Liver (tissue), 3 donors: ENCODE results near the gene OSBP2.

ENCODE experiments used
- EGR1 ChIP-seq, 2 donors: IDR thresholded peaks; 2 replicates each; pipeline ENCODE4 v1.6.1; 2016 to 2018; ENCODE audit warnings: antibody characterized with exemption in 2 of 2, low read depth in 2 of 2
- HNF4G ChIP-seq: IDR thresholded peaks from 2 replicates; pipeline ENCODE4 v1.6.1; 2016; ENCODE audit warnings: antibody characterized with exemption
- JUND ChIP-seq, 2 donors: IDR thresholded peaks; 2 replicates each; pipeline ENCODE4 v1.6.1; 2016; ENCODE audit warnings: antibody characterized with exemption in 2 of 2
- MAX ChIP-seq: IDR thresholded peaks from 2 replicates; pipeline ENCODE4 v1.6.1; 2016; ENCODE audit warnings: antibody characterized with exemption
- RAD21 ChIP-seq, 2 donors: IDR thresholded peaks; 2 replicates each; pipeline ENCODE4 v1.6.1; 2016; ENCODE audit warnings: antibody characterized with exemption in 2 of 2, mild to moderate bottlenecking in 2 of 2
- REST ChIP-seq: IDR thresholded peaks from 2 replicates; pipeline ENCODE4 v1.6.1; 2016; ENCODE audit warnings: antibody characterized with exemption, mild to moderate bottlenecking
- SP1 ChIP-seq: IDR thresholded peaks from 2 replicates; pipeline ENCODE4 v1.6.1; 2018; ENCODE audit warnings: antibody characterized with exemption, mild to moderate bottlenecking
- TAF1 ChIP-seq: conservative IDR thresholded peaks from 2 replicates; pipeline ENCODE4 v1.6.1; 2016; ENCODE audit warnings: antibody characterized with exemption, mild to moderate bottlenecking
- YY1 ChIP-seq: IDR thresholded peaks from 2 replicates; pipeline ENCODE4 v1.6.1; 2016; ENCODE audit warnings: antibody characterized with exemption, mild to moderate bottlenecking
- TF ChIP-seq, protein P1 (sequence below): fragments of 150-350 bp; IDR thresholded peaks from 2 replicates; pipeline ENCODE4 v1.5.1; 2017; ENCODE audit warnings: improper control_type of control experiment, low read depth, low read length; ENCODE audit not compliant: missing input control
- TF ChIP-seq, protein P2 (sequence below): IDR thresholded peaks from 2 replicates; pipeline ENCODE4 v1.6.1; 2016; ENCODE audit warnings: antibody characterized with exemption
- donor health status: healthy.
- donor health status: healthy.

DNA sequence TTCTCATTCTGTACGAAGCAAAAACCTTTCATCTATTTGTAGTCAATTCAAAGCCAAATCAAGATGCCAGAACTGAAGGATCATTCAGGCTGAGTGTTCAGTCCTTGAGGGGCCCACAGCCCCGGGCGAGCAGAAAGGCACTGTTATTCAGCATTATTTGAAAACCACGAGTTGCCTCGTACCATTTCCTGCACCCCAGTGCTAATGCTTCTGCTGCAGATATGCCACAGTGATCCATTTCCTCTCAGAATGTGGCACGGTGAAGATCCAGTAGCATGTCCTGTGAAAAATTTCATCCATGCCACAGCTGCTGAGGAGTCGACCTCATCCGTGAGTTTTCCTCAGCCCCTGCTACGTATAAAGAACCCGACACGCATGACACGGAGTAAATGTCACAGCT lies 85.4 kb downstream of the OSBP2 start:
- TF ChIP-seq TAF1 (no peak), EGR1 (IDR thresholded peaks at IDR 0.05; ENCODE audit: low read depth in 2 of 2) (no peak), HNF4G (no peak), SP1 (no peak), REST (no peak), MAX (no peak), RAD21 (IDR thresholded peaks at IDR 0.05) (no peak), JUND (IDR thresholded peaks at IDR 0.05) (no peak), YY1 (no peak)
- TF ChIP-seq, protein P1, sequence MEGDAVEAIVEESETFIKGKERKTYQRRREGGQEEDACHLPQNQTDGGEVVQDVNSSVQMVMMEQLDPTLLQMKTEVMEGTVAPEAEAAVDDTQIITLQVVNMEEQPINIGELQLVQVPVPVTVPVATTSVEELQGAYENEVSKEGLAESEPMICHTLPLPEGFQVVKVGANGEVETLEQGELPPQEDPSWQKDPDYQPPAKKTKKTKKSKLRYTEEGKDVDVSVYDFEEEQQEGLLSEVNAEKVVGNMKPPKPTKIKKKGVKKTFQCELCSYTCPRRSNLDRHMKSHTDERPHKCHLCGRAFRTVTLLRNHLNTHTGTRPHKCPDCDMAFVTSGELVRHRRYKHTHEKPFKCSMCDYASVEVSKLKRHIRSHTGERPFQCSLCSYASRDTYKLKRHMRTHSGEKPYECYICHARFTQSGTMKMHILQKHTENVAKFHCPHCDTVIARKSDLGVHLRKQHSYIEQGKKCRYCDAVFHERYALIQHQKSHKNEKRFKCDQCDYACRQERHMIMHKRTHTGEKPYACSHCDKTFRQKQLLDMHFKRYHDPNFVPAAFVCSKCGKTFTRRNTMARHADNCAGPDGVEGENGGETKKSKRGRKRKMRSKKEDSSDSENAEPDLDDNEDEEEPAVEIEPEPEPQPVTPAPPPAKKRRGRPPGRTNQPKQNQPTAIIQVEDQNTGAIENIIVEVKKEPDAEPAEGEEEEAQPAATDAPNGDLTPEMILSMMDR: no peak
- TF ChIP-seq, protein P2, sequence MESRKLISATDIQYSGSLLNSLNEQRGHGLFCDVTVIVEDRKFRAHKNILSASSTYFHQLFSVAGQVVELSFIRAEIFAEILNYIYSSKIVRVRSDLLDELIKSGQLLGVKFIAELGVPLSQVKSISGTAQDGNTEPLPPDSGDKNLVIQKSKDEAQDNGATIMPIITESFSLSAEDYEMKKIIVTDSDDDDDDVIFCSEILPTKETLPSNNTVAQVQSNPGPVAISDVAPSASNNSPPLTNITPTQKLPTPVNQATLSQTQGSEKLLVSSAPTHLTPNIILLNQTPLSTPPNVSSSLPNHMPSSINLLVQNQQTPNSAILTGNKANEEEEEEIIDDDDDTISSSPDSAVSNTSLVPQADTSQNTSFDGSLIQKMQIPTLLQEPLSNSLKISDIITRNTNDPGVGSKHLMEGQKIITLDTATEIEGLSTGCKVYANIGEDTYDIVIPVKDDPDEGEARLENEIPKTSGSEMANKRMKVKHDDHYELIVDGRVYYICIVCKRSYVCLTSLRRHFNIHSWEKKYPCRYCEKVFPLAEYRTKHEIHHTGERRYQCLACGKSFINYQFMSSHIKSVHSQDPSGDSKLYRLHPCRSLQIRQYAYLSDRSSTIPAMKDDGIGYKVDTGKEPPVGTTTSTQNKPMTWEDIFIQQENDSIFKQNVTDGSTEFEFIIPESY: no peak
